ENCODE measurements around the gene CPNE2.
"Not testable (repeated sequence)": the region's sequence is repeated elsewhere in the genome, so short reads cannot be mapped to it uniquely, and the experiment has no call there.

- TF ChIP-seq CTCF, POLR2A (IDR thresholded peaks at IDR 0.05): not testable (repeated sequence)
Observed at GRCh38 chr16:57063189-57063588, 29.2 kb upstream of the CPNE2 start.
